ENCODE results near the gene PRMT2.

GRCh38 chr21:46597031-46597430 lies 38.4 kb upstream of the PRMT2 start:
- TF ChIP-seq, protein P1, sequence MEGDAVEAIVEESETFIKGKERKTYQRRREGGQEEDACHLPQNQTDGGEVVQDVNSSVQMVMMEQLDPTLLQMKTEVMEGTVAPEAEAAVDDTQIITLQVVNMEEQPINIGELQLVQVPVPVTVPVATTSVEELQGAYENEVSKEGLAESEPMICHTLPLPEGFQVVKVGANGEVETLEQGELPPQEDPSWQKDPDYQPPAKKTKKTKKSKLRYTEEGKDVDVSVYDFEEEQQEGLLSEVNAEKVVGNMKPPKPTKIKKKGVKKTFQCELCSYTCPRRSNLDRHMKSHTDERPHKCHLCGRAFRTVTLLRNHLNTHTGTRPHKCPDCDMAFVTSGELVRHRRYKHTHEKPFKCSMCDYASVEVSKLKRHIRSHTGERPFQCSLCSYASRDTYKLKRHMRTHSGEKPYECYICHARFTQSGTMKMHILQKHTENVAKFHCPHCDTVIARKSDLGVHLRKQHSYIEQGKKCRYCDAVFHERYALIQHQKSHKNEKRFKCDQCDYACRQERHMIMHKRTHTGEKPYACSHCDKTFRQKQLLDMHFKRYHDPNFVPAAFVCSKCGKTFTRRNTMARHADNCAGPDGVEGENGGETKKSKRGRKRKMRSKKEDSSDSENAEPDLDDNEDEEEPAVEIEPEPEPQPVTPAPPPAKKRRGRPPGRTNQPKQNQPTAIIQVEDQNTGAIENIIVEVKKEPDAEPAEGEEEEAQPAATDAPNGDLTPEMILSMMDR (IDR thresholded peaks at IDR 0.05; ENCODE audit: poor library complexity): no peak
- TF ChIP-seq EZH2 (IDR thresholded peaks at IDR 0.05; ENCODE audit: borderline replicate concordance) (no peak), EZH2phosphoT487 (IDR thresholded peaks at IDR 0.05; ENCODE audit: low read depth, severe bottlenecking, unreplicated experiment) (no peak)
